HG03558 (cell line): Measurements from ENCODE around the gene DACH1.
"Not testable (repeated sequence)": the region's sequence is repeated elsewhere in the genome, so short reads cannot be mapped to it uniquely, and the experiment has no call there.

Source experiments
- ATAC-seq: cut with Tn5 transposase; IDR thresholded peaks from one replicate; pipeline ENCODE4 v1.9.1; 2021; ENCODE audit warnings: moderate number of reproducible peaks; ENCODE audit not compliant: unreplicated experiment; ENCODE audit errors: extremely low read depth

Gene DACH1

GRCh38 chr13:71866335-71867130 is 471 bp downstream of the DACH1 start:
- ATAC-seq, result no peak

- no peak for ATAC-seq
These were observed 1.1 kb downstream of the DACH1 start for GRCh38 chr13:71865874-71866334.

- no peak for ATAC-seq
These were observed 1.8 kb downstream of the DACH1 start for GRCh38 chr13:71864986-71865873.

- no peak for ATAC-seq
These were observed 2.7 kb downstream of the DACH1 start for GRCh38 chr13:71864094-71864985.

- no peak for ATAC-seq
These were observed 3.6 kb downstream of the DACH1 start for GRCh38 chr13:71863254-71863865.

GRCh38 chr13:71862459-71862943 is 4.5 kb downstream of the DACH1 start:
- ATAC-seq, result no peak

GRCh38 chr13:71861769-71862458 is 5.1 kb downstream of the DACH1 start:
- ATAC-seq, result no peak

- no peak for ATAC-seq
These were observed 6.4 kb downstream of the DACH1 start for GRCh38 chr13:71860547-71861138.

GRCh38 chr13:71858647-71859046 is 8.4 kb downstream of the DACH1 start:
- no peak for ATAC-seq

GRCh38 chr13:71856548-71857043 is 10.4 kb downstream of the DACH1 start:
- no peak for ATAC-seq

- ATAC-seq, result no peak
These were observed 12.6 kb downstream of the DACH1 start for GRCh38 chr13:71854401-71854800.

- no peak for ATAC-seq
These were observed 13.3 kb downstream of the DACH1 start for GRCh38 chr13:71853725-71854124.

- ATAC-seq, result no peak
These were observed 14.3 kb downstream of the DACH1 start for GRCh38 chr13:71852736-71853135.

- no peak for ATAC-seq
These were observed 15.2 kb downstream of the DACH1 start for GRCh38 chr13:71851498-71852409.

GRCh38 chr13:71842003-71842402 is 25.0 kb downstream of the DACH1 start:
- no peak for ATAC-seq

GRCh38 chr13:71838842-71839241 is 28.2 kb downstream of the DACH1 start:
- no peak for ATAC-seq

- not testable (repeated sequence) for ATAC-seq
These were observed 29.4 kb downstream of the DACH1 start for GRCh38 chr13:71837582-71837981.
